GM20000 (cell line): ENCODE data around the gene KCNIP2.

ENCODE experiments used
- DNase-seq: peaks from one replicate; pipeline ENCODE4 v3.0.0; 2012; ENCODE audit warnings: low spot score
- CTCF ChIP-seq: IDR thresholded peaks from 2 replicates; pipeline ENCODE4 v1.5.1; 2012; ENCODE audit warnings: mild to moderate bottlenecking, control low read depth; ENCODE audit errors: extremely low read depth, missing control alignments

KCNIP2 gene

GRCh38 chr10:101881036-101881774 lies 37.6 kb upstream of the KCNIP2 start:
- TF ChIP-seq CTCF, result no peak

GRCh38 chr10:101880232-101880573 lies 36.6 kb upstream of the KCNIP2 start:
- TF ChIP-seq CTCF, result no peak
- no peak for DNase-seq

More at GRCh38 chr10:101881036-101881774, 37.6 kb upstream of the KCNIP2 start:
- no peak for DNase-seq

GRCh38 chr10:101879456-101880231 lies 36.0 kb upstream of the KCNIP2 start:
- no peak for TF ChIP-seq CTCF
- no peak for DNase-seq

GRCh38 chr10:101878869-101879268 lies 35.3 kb upstream of the KCNIP2 start:
- TF ChIP-seq CTCF, result no peak
- DNase-seq, result no peak

- no peak for DNase-seq
- TF ChIP-seq CTCF, result no peak
Observed at GRCh38 chr10:101875068-101875688, 31.6 kb upstream of the KCNIP2 start.

GRCh38 chr10:101874252-101874651 lies 30.7 kb upstream of the KCNIP2 start:
- no peak for TF ChIP-seq CTCF
- DNase-seq, result no peak

- TF ChIP-seq CTCF, result no peak
Observed at GRCh38 chr10:101867931-101868330, 24.3 kb upstream of the KCNIP2 start.

More at GRCh38 chr10:101867931-101868330, 24.3 kb upstream of the KCNIP2 start:
- no peak for DNase-seq
